Epidermal melanocyte (primary cell): ENCODE data around the gene MIR17HG.
"Not testable (repeated sequence)": the region's sequence is repeated elsewhere in the genome, so short reads cannot be mapped to it uniquely, and the experiment has no call there.

ENCODE experiments used
- DNase-seq: peaks from one replicate; pipeline ENCODE4 v3.0.0; 2011; ENCODE audit warnings: low spot score; ENCODE audit not compliant: insufficient read length

Gene MIR17HG

DNA sequence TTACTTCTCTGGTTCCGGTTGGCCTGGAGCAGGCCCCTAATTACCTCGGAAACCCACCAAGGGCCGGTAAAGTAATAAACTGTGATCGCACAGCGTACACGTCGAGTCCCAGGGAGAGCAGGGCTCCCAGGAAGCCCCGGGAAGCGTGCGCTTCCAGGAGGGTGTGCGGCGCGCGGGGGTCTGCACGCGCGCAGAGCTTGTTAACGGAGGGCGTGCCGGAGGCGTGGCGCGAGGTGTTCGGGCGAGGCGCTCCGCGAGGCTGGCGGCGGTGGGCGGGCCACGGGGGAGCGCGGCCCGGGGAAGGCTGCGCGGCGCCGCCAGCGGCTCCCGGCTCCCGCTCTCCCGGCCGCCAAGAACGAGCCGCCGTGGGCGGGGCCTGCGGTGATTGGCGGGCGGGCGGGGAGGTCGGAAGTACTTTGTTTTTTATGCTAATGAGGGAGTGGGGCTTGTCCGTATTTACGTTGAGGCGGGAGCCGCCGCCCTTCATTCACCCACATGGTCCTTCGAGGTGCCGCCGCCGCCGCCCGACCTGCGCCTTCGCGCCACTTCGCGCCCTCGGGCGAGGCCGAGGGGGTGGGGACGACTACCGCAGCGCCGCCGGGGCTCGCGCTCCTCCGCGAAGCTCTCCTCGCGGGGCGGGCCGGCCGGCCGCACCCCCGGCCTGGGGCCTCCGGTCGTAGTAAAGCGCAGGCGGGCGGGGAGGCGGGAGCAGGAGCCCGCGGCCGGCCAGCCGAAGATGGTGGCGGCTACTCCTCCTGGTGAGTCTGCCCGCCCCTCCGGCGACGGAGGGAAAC is at the start of gene MIR17HG:
Gene MIR17HG, plus strand, starts transcription at position 486 of the 794 bp plus-strand sequence.
- peak; percentile 57 for DNase-seq

DNA sequence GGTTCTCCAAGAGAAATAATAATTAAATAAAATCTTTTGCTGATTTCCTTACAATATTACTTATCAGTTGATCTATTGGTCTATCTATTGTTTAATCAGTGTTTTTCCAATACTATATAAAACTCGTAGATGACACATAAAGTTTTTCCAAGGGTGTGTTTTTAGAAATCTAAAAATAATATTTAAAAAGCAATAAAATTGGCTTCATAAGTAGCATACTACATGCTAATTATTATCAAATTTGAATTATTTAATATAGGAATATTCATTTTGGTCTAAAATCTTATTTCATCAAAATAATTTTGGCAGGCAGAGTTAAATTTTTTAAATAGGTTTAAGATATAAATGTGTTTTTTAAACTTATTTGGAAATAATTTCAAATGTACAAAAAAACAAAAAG is 49.4 kb upstream of the MIR17HG start:
- no peak for DNase-seq

DNA sequence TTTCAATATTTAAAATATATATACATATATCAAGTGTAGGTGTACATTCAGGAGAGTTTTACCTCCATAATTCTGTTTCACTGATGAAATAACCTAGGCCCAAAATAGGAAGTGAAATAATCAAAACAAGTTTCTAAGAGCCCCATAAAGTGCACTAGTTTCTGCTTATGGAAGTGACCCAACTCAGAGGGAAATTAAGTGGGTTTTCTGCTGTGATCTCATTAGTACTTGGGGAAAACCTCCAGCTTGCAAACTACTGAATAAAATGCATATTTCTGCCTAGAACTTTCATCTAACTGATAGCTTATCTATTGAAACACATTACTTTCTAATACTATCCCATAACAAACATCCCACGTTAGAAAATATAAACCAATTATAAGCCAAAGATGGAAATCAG is 45.4 kb upstream of the MIR17HG start:
- no peak for DNase-seq

DNA sequence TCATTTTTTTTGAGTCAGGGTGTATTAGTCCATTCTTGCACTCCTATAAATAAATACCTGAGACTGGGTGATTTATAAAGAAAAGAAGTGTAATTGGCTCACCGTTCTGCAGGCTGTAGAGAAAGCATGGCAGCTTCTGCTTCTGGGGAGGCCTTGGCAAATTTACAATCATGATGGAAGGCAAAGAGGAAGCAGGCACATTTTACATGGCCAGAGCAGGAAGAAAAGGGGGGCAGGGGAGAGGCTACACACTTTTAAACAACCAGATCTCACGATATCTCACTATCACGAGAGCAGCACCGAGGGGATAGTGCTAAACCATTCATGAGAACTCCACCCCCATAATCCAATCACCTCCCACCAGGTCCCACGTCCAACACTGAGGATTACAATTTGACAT is 44.5 kb upstream of the MIR17HG start:
- no peak for DNase-seq

DNA sequence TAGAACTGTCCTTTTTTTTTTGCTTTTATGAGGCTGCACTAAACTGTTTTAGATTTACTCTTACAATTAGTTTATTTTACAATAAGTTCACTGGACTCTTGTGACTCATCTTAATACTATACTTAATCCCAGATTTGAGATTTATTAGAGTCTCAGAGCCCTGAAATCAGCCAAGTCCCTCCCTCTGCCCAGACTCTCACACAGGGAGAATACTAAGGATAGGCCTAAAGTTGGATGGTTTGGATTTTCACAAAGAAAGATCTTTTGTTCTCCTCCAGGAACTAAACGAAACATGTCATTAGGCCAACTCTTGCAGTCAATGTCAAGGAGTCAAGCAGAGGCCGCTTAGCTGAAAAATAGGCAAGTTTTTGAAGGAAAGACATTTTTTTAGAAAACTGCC is 42.7 kb upstream of the MIR17HG start:
- no peak for DNase-seq

DNA sequence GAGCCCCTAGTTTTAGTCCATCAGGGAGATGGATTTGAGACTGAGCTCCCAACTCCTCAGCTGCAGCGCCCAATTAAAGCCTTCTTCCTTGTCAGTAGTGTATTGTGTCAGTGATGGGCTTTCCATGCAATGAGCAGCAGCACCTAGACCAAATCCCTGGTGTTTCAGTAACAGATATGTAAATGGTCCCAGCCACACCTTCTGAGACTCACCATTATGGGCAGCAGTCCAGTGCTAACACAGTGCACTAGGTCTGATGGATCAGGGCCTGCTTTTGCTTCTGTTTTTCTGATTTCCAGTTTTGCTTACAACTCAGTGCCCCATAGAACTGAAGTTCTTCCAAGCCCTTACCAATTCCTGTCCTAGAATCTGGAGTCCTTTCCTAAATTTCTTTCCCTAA is 41.8 kb upstream of the MIR17HG start:
- DNase-seq = no peak

DNA sequence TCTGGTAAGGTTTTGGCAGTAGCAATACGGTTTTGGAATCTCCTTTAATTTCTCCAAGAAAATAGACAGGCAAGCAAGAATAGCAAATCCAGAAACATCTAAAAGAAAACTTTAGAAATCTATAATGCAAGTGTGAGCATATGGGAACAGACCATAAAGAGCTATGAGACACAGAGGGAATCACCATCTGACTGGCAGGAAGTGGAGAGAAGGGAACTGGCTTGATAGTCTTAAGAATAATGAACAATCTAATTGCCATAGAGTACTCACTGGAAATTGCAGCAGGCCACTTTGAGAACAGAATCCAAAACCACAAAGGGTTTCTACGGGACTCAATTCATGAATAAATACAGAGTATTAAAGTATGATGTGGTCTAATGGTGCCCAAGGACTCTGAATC is 39.6 kb upstream of the MIR17HG start:
- DNase-seq = no peak

DNA sequence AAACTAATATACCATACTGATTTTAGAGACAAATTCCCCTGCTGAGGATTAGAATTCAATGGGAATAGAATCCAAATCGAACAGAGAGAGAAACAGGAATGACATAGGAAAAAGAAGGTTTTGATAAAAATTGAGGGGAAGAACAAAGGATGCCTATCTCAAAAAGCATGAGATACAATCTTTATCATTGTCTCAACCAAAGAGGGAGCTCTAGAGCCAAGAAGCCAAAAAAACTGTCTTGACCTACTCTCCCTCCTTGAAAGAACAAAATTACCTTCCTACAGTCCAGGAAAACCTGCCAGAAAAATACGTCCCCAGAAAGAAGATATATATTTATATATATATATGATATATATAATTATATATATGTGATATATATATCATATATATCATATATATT is 39.2 kb upstream of the MIR17HG start:
- DNase-seq = no peak

DNA sequence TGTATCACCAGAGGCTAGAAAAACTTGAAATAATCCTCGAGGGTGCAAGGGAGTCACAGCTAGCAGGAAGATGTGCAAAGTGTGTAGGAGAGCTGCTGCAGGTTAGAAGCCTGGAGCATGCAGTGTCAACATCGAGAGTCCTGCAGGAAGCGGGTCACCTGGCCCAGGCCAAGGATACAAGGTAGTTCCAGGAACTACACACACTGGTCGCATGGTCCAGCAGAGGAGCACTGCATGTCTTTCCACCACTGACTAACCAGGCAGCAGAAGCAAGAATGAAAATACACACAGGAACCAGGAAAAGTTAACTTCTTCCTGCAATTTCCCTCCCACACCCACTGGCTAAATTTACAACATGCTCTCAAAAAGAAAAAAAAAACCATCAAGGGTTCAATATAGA is 36.0 kb upstream of the MIR17HG start:
- DNase-seq = no peak

DNA sequence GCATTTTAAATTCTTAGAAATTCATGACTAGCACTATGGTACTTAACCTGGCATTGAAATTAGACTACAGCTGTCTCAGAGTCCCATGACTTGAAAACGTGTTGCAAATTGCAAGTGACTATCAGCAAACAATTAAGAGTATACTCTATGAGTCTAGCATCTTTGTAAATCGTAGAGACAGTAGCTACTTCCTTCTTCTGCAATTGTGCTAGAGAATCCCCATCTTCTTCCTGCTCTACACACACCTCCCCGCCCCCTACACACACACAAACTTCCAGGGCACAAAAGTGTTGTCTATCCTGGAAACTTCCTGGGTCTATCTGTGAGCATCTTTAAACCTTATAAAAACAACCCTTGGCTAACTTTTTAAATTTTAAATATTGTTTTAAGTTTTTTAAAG is 35.2 kb upstream of the MIR17HG start:
- DNase-seq = no peak

DNA sequence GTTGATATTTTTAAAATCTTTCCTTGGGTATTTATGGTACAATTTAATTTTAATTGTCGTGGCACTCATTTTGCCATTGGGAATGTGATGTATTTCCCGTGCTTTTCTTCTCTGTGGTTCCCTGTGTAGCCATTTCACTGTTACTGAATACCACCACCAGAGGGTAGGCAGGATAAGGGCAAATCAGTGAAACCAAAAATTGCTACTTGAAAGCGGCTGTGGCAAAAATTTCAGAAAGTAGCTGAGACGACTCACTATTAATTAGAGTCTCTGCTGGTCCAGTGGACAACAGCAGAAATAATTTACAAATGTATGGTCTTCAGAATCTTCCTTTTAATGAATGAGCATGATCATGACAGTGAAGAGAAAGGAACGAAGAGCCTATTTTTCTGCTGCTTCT is 34.4 kb upstream of the MIR17HG start:
- DNase-seq = no peak

DNA sequence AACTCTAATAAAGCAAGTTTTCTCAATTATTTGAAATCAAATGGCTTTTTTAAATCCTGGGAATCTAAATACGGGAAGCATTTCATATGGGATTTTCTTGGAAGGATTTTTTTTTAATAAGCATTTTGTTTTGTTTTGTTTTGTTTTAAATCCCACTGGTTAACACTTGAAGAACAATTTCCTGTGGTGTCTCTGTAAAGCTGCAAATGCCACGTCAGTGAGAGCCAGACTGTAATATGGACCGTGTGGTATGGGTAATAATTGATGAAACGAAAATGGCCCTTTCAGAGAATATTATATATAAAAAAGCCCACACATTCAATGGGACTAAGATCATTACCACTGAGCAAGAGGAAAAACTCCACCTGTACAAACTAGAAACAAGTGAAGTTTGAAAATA is 33.9 kb upstream of the MIR17HG start:
- DNase-seq = no peak

DNA sequence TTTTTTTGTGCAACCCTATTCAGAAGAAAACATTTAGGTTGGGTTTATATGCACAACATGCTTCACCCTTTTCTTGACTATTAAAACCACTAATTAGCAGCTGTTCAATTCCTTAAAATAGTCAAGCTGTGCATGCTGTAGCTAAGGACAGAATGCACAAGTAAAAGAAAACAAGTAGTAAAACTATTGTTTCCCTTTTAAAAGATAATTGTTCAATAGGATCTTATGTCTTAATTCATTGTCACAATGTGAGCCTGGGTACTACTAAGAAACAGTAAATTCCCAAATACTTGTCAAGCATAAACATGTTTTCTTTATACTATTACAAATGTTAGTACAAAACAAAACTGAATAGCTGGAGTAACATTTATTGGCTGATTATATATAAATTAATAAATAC is 32.6 kb upstream of the MIR17HG start:
- DNase-seq = no peak

DNA sequence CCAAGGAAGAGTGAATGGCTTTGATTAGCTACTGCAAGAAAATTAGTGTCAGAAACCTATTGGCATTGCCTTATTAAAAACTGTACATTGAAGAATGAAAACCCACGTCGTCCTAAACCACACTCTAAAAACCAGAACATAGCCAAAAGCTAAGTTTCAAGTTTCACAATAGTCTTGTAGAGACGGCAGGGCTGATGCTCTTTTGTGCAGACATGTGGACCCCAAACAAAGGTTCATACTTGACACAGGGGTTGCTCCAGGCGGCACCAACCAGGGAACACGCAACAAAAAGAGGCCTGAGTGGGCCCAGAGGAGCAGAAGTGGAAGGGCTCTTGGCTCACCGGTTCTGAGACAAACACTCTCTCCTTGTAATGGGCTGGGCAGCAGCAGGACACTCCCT is 28.6 kb upstream of the MIR17HG start:
- no peak for DNase-seq

DNA sequence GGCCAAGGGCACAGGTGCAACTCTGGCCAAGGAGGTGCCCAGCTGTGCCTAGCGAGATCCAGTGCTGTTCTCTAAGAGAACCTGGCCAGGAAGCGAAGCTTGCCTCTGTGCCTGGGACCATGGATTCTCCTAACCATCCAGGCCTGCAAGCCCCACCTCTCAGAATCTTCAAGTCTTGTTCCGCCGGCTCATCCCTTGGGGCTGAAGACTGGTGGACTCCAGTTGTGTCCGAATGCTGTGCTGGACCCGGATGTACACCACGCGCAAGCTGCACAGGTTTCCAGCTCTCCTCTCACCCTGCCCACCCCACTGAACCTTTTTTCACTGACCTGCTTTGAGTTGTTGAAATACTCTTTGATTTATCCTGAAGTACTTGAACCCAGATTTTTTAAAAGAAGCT is 27.5 kb upstream of the MIR17HG start:
- DNase-seq = no peak

DNA sequence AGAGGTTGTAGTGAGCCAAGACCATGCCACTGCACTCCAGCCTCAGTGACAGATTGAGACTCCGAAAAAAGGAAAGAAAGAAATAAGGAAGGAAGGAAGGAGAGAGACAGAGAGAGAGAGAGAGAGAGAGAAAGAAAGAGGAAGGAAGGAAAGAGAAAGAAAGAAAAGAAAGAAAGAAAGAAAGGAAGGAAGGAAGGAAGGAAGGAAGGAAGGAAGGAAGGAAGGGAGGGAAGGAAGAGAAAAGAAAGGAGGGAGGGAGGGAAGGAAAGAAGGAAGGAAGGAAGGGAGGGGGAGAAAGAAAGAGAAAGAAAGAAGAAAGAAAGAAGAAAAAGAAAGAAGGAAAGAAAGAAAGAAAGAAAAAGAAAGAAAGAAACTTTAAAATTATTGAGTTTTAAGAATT is 26.5 kb upstream of the MIR17HG start:
- DNase-seq = not testable (repeated sequence)

DNA sequence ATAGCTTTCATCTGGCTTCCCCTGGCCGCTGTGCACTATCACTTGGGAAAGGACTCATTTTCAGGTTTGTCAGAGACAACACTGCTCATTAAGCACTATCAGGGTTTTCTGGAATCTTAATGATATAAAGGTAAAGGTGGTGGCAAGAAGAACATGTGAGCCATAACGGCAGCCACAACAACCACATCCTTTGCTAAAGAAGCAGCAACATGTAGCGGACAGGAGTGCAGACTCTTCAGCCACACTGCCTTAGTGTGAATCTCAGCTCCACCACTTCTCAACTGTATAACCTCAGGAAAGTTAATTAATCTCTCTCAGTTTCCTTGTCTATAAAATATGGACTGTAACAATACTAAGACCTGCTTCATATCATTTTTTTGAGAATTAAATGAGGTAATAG is 24.1 kb upstream of the MIR17HG start:
- no peak for DNase-seq

DNA sequence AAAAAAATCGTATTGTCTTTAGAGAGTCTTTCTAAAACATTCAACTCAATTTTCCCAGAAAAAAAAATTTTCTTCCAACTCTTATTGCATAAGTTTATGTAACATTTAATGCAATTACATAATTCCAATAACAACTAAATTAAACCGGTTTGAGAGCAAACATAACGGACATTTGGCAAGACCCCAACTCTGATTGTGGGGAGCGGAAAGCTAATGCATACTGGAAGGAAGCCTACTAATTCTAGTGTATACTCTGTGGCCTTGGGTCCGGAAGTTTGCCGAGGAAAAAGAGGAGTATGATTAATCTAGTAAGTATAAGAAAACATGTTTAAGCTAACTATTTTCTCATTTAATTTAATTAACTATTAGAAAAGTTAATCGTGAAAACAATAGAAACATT is 21.3 kb upstream of the MIR17HG start:
- DNase-seq = no peak

DNA sequence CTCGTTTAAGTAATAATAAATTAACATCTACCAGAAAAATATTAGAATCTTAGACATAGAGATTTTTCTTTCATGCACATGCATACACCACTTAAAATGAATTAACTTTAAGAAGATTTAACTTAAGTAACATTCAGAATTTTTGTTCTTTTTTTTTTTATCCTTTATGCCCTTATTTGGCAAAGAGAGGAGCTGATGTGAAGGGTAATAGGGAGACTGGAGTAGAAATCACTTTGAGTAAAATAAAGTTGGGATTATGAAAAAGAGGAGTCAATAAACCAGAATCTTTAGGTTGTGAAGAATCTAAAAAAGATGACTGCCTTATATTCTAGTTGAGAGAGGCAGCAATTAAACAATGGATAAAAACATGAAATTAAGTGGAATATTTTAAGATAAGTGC is 18.8 kb upstream of the MIR17HG start:
- DNase-seq = no peak

DNA sequence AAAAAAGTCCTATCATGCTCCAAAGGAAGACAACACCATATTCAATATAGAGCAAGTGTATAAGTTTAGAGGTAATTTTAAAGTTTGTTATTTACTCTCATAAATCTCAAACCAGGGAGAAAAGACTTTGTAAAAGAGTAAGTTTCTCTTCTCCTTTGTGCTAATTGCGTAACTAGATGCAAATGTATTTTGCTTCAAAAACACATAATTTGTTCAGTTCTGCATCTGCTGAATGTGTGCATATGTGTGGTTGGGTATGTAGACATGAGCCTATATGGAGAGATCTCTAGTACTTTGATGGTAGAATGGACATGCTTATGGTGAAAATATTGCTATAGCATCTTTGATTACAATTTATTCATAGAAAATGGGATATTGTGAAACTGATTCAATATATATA is 17.8 kb upstream of the MIR17HG start:
- no peak for DNase-seq

DNA sequence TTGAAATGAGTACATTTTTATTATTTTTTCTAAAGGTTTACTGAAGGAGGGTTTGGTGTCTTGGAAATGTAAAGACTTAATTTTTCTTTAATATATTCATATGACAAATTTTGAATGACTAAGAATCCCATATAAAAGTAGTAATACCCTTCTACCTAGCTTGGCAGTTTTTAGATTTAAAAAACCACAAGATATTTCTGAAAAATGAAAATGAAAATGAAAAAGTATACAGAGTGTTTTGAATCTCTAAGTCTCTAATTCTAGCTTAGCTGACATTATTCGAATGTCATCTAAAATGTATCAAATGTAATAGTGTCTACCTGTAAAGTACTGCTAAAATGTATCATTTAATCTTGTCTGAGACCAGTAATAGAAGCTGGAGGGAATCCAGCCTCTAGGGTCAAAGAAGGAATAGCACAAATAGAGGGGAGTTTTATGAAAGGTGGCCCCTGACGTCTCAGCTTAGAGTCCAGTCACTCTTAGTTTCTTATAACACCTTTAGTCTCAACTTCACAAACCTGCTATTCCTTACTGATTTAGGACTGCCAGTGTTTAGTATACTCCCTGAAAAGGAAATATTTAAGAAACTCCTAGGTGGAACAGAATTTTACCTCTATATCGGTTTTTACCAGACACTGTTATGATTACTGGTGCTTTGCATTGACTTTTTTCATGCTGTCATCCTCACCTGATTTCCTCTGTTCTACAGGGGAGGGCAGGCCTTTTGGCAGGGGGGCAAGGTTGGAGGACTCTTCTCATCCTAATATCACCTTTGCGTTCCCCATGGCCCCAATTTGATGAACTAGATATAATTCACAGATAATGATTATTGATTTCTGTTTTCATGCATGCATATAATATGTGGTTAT is 16.2 kb upstream of the MIR17HG start:
- DNase-seq = no peak

DNA sequence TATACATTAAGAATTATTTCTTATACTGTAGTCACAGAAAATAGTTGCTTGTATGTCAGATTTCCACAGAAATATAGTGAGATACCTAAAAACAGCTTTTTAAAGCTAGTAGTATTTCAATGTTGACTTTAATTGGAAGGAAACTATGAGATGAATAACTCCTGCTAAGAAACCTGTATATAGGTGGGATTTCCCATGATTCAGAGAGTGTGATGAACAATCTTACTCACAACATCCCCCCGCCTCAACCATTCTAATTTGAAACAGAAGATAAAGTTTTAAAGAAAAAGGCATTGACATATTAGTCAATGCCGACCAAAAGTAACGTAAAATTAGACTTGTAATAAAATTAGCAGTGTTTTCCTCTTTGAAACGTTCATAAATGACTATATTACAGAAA is 1.4 kb upstream of the MIR17HG start:
- DNase-seq = no peak

DNA sequence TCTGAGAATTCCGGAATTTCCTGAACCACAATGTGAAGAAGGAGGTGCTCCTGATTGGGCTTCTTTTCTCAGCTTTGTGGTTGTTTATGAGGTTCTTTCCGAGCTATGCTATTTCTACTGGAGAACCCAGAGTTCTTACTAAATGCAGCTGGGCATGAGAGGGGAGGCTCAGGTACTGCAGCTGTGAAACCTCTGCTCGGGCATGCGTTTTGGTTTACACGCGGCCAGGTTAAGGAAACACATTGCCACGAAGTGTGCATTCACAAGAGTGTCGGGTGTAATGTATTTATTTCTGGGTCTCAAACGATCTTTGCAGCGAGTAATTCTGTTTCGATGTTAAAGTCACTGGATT is 661 bp upstream of the MIR17HG start:
- DNase-seq = no peak
